NCI-H2227 (cell line): Measurements from ENCODE around the gene EXOSC5.

Experiments used
- DNase-seq: peaks from one replicate; lab custom pipeline; 2025; ENCODE audit not compliant: unreplicated experiment; lab: John Stamatoyannopoulos, UW

The EXOSC5 gene

DNA sequence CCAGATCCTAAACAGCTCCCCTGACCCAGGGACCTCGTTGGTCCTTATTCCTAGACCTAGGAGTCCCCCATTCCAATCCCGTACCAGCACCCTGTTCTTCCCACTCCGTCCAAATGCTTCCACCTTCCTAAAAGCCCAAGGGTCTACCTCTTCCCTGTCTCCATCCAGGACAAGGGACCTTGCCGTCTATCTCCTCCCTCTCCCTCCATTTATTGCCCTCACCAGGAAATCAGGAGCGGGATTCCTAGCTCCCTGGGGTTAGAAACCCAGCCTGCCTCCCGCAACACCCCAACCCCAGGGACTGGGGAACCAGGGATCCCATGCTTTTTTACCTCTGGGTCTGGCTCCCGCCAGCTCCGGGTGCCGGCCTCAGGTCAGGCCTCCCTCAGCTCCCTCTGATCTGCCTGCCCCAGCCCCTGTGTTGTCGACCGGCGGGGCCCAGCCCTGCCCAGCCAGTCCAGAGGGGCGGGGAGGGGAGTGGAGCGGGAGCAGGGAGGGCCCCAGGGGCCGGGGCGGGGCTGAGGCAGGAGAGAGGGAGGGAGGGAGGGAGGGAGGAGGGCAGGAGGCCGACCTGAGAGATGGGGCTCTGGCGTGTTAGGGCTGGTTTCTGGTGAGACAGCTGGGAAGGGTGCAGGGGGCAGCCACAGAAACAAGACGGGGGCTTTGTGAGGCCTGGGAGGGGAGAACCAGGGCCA is 29.9 kb upstream of the EXOSC5 start, which contains the start of gene B3GNT8:
TSS of gene B3GNT8 (minus strand) at position 423 of the 695 bp plus-strand sequence. CDS start 596 bp downstream, outside the sequence.
- peak; percentile 94 for DNase-seq

DNA sequence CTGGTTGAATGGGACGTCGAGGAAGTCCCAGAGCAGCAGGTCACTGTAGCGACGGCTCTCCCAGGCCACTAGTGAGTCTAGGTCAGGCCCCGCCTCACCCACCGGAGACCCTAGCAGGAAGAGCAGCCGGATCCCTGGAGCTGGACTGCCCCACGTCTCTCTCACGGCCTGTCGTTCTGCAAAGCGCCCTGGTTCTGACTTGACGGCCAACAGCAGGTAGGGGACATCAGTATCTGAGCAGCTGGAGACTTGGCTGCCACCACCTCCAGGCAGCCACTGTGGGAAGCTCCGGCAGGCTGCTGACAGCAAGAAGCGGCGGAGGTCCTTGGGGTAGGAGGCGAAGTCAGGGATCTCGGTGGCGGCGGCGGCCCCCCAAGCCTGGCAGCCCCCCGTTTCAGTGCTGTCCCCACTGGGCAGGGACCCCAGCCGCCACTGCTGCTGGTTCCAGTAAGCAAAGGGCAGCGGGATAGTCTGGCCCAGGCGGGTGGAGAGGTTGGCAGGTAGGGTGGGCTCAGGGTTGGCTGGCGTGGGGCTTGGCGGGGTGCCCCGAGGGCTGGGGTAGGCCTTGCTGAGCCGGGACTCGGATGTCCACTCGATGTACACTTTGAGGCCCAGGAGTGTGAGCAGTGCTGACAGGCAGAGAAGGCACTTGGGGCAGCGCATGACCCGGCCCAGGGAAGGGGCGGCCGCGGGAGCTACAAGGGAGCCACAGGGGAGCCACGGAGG is 29.1 kb upstream of the EXOSC5 start:
- DNase-seq, result no peak

DNA sequence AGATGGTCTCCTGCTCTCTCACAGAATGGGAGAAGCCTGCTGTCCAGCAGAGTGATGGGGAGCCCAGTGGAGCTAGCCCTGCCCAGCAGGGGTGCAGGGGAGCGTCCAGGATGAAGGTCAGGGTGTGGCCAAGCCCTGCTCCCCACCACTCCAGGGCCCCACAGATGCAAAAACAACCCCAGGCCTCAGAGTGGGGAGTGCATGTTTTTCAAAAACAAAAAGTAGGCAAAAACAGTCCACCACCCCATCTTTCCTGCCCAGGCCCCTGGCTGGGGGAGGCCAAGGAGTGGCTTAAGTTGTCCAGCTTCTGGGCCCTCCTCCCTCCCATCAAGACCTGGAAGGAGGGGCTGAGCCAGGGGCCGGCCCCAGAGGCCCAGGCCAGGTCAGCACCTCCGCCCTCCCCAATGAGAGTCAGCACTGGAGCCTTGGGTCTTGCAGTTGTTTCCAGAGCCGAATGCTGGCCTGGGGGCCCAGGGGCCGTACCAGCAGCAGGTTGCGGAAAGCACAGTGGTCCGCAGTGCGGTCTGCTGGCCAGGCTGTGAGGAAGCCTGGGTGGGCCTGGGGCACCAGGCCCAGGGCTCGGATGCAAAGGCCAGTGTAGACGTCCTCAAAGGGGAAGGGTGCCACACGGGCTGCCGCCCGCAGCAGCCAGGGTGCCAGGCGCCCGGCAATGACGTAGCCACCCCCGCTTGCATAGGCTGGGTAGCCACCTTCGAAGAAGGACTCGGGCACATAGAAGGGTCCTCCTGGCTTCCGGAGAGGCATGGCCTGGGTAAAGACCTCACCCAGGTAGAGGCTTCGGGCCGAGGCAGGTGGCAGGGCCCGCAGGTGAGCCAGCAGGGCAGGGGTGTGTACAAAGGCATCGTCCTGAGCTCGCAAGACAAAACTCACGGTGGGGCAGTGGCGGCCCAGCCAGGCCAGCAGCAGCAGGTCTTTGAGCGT is 28.3 kb upstream of the EXOSC5 start:
- no peak for DNase-seq

DNA sequence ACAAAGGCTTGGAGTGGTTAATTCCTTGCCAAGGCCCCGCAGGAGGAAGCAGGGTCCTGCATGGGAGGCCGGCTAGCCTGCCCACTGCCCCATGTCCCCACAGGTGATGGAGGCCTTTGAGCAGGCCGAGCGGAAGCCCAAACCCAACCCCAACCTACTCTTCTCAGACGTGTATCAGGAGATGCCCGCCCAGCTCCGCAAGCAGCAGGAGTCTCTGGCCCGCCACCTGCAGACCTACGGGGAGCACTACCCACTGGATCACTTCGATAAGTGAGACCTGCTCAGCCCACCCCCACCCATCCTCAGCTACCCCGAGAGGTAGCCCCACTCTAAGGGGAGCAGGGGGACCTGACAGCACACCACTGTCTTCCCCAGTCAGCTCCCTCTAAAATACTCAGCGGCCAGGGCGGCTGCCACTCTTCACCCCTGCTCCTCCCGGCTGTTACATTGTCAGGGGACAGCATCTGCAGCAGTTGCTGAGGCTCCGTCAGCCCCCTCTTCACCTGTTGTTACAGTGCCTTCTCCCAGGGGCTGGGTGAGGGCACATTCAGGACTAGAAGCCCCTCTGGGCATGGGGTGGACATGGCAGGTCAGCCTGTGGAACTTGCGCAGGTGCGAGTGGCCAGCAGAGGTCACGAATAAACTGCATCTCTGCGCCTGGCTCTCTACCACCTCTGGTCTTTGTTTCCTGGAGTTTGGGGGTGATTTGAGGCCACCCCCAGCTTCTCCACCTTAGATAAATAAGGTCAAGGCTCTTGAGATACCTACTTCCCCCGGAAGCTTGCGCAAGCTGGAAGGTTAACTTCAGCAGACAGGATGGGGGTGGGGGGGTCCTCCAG is 27.4 kb upstream of the EXOSC5 start:
- no peak for DNase-seq

DNA sequence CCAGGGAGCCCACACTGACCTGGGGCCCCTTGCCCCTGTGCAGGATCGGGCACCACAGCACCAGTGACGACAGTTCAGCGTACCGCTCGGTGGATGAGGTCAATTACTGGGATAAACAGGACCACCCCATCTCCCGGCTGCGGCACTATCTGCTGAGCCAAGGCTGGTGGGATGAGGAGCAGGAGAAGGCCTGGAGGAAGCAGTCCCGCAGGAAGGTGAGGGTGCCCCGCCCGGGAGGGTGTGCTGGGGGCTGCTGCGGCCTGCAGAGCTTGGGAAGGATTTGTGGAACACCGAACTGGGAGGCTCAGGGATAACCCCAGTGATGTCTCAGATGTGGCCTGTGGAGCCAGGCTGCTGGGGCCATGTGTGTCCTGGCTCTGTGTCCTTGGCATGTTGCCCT is 25.8 kb upstream of the EXOSC5 start:
- DNase-seq, result no peak

DNA sequence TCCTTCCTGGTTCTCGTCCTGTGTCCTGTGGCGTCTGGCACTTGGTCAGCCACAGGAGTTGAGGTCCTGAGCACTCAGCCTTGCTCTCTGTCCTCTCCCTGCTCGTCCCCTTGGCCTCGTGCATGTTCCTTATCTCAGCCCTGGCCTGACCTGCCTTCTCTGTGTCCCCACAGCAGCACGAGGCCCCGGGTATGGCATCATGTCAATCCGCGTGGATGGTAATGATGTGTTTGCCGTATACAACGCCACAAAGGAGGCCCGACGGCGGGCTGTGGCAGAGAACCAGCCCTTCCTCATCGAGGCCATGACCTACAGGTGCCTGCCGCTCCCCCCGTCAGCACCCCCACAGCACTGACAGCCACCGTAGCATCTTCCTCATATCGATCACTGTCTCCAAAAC is 25.3 kb upstream of the EXOSC5 start:
- no peak for DNase-seq

DNA sequence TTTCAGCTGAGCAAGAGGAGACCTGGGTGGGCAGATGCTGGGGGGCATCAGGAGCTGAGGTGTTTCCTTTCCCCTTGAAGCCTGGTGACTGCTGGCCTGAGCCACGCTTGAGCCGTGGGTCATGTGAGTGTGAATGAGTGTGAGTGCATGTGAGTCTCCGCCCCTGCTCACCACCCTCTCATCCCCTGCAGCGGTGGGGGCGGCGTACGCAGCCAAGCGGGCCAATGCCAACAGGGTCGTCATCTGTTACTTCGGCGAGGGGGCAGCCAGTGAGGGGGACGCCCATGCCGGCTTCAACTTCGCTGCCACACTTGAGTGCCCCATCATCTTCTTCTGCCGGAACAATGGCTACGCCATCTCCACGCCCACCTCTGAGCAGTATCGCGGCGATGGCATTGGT is 24.8 kb upstream of the EXOSC5 start:
- DNase-seq, result no peak

DNA sequence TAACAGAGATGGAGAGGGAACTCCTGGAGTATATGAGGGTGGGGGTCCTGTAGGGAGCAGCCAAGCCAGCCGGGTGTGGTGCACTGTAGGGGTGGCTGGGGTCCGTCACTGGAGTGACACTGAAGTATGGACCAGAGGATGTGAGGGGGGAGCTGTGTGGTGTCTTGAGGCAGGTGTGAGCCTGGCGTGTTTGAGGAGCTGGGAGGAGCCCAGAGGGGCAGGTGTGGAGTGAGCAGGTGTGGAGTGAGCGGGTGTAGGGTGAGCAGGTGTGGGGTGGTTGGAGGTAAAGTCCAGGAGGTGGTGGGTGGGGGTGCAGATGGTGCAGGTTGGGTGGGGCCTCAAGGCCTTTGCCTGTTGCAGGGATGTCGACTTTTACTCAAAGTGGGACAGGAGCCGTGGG is 24.2 kb upstream of the EXOSC5 start:
- no peak for DNase-seq

DNA sequence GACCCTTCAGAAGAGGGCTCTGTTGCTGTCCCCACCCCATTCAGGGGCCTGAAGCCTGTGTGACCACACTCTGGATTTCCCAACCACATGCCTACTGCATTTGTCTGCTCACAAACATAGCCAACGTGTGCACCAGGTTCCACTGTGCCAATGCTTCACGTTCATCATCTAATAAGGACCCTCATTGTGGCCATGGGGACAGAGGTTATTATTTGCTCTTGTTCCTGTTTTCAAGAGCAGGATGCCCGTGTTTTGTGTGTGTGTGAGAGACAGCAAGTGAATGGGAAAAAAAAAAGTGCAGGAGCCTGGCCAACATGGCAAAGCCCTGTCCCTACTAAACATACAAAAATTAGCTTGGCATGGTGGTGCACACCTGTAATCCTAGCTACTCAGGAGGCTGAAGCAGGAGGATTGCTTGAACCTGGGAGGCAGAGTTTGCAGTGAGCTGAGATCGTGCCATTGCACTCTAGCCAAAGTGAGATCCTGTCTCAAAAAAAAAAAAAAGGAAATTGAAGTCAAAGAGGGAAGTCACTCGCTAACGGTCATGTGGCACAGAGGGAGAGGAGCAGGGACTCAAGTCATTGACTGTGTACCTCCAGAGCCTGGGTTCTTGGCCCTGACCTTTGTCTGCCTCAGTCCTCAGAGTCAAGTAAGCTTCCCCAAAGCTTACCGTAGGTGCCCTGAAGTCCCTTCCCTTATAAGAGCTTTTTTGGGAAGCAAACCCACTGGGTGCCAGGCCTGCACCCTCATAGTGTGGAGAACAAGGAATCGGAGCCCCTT is 23.1 kb upstream of the EXOSC5 start:
- no peak for DNase-seq

DNA sequence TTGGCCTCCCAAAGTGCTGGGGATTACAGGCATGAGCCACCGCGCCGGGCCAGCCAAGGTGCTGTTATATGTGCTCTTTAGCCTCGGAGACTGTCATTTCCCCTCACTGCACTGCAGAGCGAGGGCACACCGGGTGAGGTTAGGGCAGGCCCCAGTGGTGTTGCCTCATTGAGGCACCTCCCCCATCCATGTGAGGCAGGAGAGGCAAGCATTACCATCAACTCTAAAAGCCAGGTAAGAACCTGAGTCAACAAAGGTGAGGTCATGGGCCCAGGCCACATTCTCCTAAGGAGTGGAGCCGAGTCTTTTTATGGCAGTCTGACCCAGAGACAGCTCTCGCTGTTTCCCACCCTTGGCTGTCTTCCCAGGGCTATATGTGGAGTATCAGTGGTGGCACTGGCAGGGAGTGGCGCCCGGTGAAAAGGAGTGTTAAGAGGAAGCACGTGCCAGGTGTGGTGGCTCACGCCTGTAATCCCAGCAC is 19.1 kb upstream of the EXOSC5 start:
- no peak for DNase-seq

DNA sequence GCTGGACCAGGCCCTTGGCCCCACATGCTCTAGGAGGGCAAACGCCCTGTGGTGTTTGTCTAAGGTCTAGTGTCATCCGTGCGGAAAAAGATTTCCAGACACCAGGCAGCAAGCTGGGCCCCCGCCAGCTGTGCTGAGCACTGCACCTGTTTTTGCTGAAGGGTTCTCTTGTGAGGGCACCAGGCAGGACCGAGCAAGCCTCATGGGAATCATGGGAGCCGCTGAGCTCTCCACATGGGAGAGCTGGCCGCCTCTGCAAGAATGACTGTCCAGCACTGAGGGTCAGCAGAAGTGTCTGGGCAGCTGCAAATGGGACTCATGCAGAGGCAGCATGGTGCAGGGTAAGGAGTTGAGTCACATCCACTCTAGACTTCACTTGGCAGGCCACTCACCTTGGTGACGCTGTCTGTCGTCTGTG is 18.0 kb upstream of the EXOSC5 start:
- DNase-seq, result no peak

DNA sequence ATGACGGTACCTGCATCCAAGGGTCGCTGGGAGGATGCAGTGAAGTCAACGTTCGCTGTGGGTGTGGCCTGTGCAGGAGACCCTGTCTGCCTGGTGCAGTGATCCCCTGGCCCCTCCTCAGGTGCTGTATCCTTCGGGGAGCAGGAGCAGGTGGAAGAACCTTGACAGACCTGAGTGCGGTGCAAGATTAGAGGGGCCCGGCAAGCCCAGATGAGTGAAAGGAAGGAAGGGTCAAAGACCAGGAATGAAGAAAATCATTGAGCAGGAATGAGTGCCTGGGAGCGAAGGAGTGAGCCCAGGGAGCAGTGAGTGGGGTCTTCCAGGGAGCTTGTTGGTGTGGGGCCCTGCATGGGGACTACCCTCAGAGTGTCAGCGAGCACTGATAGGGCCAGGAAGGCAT is 17.3 kb upstream of the EXOSC5 start:
- no peak for DNase-seq

DNA sequence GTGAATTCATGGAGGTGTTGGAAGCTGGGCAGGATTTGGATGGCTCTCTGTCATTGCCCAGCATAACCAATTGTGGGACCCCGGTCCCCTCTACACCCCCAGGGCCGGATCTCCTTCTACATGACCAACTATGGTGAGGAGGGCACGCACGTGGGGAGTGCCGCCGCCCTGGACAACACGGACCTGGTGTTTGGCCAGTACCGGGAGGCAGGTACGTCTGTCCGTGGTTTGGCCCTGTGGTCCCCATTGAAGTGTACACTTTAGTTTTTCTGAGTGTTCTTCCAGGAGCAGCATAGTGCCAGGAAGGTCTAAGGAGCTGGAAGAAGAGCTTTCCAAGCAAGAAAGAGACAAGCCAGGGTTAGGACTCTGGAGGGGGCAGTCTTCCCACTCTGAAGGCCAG is 16.8 kb upstream of the EXOSC5 start:
- no peak for DNase-seq

DNA sequence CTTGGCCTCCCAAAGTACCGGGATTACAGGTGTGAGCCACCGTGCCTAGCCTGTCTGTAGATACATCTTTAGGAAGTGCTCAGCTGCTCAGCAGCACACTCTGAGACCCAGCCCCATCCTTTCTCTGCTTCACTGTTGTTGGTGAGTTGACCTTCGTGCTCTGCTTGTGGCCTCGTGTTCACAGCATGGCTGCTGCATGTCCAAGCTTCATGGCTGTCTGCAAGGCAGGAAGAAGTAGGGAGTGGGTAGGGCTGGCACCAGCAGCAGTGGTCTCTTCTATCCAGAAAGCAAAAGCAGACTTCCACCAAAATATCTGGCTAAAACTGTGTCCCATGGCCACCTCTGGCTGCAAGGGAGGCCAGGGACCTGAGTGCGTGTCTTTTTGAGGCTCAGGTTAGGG is 15.8 kb upstream of the EXOSC5 start:
- DNase-seq, result no peak

DNA sequence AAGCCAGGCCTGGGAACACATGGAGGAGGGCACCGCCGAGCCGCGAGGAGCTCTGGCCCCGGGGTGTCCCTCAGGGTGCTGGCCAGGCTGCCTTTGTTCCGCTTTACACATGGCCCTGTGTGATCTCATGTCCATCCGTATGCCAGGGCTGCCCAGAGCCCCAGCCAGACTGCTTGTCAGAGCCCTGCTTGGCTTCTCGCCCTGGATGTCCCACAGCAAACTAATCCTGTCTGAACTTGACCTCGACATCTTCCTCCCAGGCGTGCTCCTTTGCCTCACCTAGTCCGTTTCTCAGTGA is 14.8 kb upstream of the EXOSC5 start:
- DNase-seq, result no peak

DNA sequence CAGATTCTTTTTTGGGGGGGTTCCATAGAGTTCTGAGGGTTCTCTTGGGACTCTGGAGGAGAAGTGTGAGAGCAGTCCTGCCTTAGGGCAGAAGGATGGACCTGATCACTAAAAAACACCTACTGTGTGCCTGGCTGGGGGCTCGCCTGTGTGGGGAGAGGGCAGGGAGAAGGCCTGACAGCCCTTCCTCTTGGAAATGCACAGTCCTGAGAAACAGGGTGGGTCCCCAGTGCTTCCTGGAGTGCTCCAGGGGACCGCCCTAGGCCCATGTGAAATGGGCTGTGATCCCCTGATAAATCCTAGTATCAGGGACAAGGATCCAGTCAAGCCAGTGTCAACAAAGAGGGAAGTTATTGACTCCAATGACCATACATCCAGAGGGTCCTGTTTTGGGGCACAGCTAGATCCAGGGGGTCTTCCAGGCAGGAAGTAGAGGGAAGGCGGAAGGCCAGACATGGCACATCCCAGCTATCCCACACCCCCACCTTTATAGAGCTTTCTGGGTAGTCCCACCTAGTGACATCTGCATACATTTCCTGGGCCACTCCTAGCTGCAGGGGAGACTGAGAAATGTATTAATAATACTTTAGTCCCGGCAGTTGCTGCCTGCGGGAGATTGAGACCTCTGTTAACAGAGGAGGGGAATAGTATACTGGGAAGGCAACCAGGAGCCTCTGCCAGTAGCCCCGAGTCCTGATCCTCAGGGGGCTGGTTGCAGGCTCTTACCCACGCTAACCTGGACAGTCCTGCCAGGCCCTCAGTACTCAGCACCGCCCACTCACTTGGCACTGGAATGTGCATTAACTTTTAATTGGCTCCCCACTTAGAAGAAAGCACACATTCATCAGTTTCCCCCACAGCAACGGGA is 14.2 kb upstream of the EXOSC5 start:
- no peak for DNase-seq

DNA sequence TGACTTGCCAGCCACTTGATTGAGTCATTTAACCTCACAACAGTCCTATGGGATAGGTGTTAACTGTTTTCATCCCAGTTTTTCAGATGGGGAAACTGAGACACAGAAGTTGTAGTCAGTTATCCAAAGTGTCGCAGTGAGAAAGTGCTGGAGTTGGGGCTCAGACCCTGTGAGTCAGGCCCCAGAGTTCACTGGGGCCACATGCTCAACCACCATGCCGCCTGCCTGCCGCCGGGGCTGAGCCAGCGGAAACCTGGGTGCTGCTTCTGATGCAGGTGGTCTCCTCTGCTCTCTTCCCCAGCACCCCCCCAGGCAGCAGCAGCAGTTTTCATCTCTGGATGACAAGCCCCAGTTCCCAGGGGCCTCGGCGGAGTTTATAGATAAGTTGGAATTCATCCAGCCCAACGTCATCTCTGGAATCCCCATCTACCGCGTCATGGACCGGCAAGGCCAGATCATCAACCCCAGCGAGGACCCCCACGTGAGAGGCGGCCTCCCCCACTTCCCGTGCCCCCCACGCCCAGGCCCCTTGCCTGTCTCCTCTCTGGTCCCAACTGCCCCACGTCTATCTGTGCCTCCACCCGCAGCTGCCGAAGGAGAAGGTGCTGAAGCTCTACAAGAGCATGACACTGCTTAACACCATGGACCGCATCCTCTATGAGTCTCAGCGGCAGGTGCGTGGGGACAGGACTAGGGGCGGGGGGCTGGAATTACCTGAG is 13.3 kb upstream of the EXOSC5 start:
- DNase-seq, result no peak

DNA sequence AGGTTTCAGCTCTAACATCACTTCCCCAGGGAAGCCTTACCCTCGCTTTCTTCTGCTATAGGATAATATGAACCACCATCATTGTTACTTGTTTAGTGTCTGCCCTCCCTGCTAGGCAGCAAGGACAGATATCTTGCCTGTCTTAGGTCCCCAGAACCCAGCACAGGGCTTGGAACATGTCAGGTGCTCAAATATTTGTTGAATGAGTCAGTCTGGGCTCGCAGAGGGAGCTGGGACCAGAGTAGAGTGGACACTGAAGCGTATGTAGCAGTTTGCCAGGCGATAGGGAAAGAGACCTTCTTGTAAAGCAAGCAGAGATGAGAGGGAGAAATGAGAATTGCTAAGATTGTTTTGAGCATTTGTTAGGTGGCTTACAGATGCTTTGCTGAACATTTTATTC is 12.1 kb upstream of the EXOSC5 start:
- DNase-seq, result no peak
